ENCODE results near the gene ATP2A3.

The ATP2A3 gene

GRCh38 chr17:3879591-3880417 lies 84.4 kb downstream of the ATP2A3 start:
- DNase-seq (ENCODE audit: insufficient read length, low spot score) = no peak
- FAIRE-seq = no peak

GRCh38 chr17:3879186-3879585 lies 85.1 kb downstream of the ATP2A3 start:
- FAIRE-seq (no peak), DNase-seq (ENCODE audit: insufficient read length, low spot score) (no peak)

GRCh38 chr17:3877220-3877619 lies 87.0 kb downstream of the ATP2A3 start:
- DNase-seq (ENCODE audit: insufficient read length, low spot score) = no peak
- FAIRE-seq = no peak

GRCh38 chr17:3875317-3875716 lies 88.9 kb downstream of the ATP2A3 start:
- FAIRE-seq = no peak
- no peak for DNase-seq (ENCODE audit: insufficient read length, low spot score)

All from GM19239 (cell line).